DMS153 (cell line): ENCODE data around the gene PCYT2.

Experiments
- DNase-seq: peaks from one replicate; lab custom pipeline; 2025; lab: John Stamatoyannopoulos, UW

PCYT2 gene

DNA sequence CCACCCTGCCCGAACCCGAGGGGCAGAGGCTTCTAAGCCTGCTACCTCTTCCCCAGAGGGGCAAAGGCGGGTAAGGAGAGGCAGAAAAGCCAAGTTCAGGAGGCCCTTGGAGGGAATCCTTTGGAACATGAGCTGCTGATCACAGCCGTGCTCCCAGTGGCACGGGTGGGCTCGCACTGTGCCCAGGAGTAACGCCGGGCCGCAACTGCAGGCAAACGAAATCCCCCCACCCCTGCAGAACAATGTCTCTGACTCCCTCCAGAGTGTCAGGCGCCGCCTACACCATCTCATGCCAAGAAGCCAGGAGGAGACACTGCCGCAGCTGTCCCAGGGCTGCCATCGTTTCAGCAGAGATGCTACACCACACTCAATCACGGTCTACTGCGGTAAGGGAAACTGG, 59.8 kb downstream of the PCYT2 start:
- DNase-seq: no peak
